ENCODE measurements around the gene PGM5.

DNA sequence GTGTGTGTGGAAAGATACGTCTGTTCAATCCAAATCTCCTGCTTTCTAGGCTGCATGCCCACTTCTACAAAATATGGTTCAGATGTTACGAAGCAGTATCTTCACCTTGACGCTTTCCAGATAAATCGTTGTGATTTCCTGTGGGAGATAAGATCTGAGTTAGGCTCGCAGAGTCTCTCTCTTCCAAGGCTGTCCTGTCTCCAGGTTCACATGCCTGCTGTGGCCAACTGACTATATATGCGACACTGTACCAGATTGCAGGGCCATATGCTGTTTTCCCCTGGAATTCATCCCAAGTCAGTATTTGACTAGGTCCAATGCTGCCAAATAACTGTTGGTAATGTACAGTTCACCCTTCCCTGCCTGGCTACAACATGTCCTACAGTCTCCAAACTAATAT, 136.4 kb downstream of the PGM5 start:
- TF ChIP-seq ZNF274 (IDR thresholded peaks at IDR 0.05; ENCODE audit: low read depth, low read length) (no peak), YY1 (IDR thresholded peaks at IDR 0.05; ENCODE audit: insufficient read depth, insufficient read length) (no peak)
